Measurements from ENCODE around the gene FAM13A.
"Not testable (repeated sequence)": the region's sequence is repeated elsewhere in the genome, so short reads cannot be mapped to it uniquely, and the experiment has no call there.

DNA sequence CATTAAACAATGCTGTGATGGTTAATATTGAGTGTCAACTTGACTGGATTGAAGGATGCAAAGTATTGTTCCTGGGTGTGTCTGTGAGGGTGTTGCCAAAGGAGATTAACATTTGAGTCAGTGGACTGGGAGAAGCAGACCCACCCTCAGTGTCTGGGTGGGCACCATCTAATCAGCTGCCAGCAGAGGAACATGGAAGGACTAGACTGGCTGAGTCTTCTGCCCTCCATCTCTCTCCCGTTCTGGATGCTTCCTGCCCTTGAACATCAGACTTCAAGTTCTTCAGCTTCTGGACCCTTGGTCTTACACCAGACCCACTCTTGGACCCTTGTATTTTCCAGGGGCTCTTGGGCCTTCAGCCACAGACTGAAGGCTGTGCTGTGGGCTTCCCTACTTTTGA is 61.7 kb downstream of the FAM13A start:
- TF ChIP-seq, protein P1, sequence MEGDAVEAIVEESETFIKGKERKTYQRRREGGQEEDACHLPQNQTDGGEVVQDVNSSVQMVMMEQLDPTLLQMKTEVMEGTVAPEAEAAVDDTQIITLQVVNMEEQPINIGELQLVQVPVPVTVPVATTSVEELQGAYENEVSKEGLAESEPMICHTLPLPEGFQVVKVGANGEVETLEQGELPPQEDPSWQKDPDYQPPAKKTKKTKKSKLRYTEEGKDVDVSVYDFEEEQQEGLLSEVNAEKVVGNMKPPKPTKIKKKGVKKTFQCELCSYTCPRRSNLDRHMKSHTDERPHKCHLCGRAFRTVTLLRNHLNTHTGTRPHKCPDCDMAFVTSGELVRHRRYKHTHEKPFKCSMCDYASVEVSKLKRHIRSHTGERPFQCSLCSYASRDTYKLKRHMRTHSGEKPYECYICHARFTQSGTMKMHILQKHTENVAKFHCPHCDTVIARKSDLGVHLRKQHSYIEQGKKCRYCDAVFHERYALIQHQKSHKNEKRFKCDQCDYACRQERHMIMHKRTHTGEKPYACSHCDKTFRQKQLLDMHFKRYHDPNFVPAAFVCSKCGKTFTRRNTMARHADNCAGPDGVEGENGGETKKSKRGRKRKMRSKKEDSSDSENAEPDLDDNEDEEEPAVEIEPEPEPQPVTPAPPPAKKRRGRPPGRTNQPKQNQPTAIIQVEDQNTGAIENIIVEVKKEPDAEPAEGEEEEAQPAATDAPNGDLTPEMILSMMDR (IDR thresholded peaks at IDR 0.05) = not testable (repeated sequence)
- not testable (repeated sequence) for TF ChIP-seq POLR2A (IDR thresholded peaks at IDR 0.05); POLR2AphosphoS5 (IDR thresholded peaks at IDR 0.05; ENCODE audit: insufficient read depth in 1 of 2, low read depth in 1 of 2)

Data from vagina (tissue), 2 donors.